NCI-H2227 treated with DMSO at 0.1 percent for 48 hours (cell line): ENCODE results near the gene CLDN9.
A peak's percentile ranks its signal among the peaks of the same experiment; 100 is the strongest.

Experiments
- DNase-seq: peaks from one replicate; lab custom pipeline; 2025; lab: John Stamatoyannopoulos, UW

Gene CLDN9

DNA sequence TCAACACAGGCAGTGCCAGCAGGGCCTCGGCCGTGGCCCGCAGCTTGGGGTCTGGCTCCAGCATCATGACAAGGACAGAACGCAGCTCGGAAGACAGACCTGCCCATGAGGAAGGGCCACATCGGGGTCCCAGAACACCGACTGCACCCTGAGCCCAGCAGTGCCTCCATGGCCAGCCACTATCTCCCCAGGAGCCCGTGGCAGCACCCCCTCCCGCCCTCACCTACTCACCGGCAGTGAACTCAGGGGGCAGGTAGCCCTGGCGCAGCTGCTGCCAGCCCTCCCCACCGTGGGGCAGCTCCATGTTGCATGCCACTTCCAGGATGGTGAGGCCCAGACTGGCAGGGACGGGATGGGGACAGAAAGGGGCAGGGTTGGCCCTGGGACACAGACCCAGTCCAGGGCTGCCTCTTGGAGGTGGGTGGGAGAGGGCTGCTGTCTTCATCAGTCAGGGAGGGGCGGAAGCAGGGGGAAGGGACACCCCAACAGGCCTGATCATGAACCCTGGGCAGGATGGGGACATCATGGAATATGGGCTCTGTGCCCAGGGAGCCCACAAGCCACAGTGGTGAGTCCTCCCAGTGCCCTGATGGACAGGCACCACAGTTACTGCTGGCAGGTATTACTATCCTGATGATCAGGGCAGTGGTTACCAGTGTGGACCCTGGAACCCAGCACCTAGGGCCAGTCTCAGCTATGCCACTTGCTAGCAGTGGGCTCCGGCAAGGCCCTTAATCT is 38.2 kb upstream of the CLDN9 start:
- DNase-seq = no peak

DNA sequence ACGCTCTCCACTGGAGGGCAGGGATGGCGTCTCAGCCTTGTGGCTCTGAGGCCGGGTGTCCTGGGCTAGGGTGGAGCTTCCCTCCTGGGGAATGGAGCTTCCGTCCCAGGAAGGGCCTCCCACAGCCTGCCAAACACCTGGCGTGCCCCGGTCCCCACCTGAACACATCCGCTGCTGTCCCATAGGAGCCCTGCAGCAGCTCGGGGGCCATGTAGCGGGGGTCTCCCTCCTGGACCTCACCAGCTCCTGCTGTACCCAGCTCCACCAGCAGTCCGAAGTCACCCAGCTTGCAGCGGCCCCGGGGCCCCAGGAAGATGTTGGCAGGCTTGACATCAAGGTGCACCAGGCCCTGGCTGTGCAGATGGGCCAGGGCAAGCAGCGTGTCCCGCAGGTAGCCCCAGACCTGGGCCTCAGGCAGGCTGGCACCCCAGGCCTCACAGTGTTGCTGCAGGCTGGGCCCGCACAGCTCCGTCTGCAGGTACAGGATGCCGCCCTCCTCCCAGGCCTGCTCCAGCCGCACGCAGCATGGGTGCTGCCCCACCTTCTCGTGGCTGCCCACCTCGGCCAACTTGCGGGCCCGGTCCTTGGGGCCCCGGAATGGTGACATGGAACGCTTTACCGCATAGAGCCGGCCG is 37.4 kb upstream of the CLDN9 start:
- DNase-seq = no peak

DNA sequence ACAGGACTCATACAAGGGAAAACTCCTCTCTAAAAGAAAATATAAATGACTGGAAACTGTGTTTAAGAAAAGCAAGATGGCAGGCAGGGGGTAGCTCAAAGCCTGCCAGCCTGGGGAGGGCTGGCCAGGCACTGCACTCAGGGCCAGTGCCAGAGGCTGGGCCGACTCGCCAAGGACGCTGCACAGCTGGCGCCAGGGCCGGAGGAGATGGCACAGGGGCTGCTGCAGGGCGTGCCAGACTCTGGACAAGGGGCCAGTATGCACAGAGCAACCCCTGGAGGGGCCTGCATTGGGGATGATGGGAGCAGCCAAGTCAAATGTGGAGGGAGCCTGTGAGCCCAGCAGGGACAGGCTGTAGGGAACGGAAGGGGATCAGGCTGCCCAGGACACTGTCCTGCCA is 36.5 kb upstream of the CLDN9 start:
- no peak for DNase-seq

DNA sequence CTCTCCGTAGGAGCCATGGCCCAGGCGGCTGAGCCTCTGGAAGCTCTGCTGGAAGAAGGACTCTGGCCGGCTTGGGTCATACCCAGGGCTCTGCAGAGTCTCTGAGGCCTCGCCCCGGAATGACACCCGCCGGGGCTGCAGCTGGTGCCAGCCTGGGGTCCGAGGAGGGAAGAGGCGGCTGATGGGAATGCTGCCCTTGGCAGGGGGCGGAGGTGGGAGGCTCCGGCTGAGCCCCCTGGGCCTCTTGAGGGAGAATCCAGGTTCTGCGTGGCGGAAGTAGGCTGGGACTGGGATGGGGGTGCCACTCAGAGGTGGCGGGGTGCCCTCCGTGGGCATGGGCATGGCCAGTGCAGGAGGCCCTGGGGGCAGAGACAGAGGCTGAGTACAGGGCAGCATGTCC is 36.0 kb upstream of the CLDN9 start:
- DNase-seq = no peak

DNA sequence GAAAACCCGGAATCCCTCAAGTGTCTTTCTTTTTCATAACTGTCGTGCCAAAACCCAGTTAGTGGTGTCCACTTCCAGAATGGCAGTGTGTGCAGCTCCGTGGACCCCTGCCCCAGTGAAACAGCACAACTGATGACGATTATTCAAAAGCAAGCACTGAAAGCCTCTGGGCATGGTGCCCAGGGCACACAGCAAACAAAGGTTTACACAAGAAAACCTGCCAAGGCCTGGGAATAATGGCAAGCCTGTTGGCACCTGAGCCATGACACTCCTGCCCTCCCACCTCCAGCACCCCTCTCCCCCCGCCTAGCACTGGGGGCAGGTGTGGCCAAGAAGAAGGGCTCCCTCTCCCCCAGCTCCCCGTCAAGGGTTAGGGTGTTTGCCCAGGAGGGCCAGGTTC is 35.3 kb upstream of the CLDN9 start:
- DNase-seq = no peak

DNA sequence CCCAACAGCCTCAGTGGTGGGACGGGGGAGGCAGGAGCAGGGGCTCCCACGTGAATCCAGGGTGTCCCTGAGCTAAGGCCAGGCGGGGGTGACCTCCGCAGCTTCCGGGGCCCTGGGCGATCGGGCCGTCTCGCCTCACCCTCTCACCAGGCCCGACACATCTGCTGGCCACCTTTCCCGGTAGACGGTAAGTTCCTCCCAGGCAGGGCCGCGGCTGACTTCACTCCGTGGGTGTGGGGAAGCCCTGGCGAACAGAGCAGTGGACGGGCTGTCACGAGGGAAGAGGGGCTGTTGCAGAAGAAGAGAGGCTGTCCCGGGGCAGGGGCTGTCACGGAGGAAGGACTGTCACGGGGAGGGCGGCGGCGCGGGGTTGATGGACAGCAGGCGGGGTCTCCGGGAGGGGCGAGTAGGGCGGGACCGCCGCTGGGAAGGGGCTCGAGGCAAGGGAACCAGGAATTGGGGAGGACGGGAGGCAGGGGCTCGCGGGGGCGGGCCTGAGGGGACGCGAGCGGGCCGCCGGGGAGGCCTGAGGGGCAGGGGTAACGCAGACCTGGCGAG is 33.0 kb upstream of the CLDN9 start:
- DNase-seq = no peak

DNA sequence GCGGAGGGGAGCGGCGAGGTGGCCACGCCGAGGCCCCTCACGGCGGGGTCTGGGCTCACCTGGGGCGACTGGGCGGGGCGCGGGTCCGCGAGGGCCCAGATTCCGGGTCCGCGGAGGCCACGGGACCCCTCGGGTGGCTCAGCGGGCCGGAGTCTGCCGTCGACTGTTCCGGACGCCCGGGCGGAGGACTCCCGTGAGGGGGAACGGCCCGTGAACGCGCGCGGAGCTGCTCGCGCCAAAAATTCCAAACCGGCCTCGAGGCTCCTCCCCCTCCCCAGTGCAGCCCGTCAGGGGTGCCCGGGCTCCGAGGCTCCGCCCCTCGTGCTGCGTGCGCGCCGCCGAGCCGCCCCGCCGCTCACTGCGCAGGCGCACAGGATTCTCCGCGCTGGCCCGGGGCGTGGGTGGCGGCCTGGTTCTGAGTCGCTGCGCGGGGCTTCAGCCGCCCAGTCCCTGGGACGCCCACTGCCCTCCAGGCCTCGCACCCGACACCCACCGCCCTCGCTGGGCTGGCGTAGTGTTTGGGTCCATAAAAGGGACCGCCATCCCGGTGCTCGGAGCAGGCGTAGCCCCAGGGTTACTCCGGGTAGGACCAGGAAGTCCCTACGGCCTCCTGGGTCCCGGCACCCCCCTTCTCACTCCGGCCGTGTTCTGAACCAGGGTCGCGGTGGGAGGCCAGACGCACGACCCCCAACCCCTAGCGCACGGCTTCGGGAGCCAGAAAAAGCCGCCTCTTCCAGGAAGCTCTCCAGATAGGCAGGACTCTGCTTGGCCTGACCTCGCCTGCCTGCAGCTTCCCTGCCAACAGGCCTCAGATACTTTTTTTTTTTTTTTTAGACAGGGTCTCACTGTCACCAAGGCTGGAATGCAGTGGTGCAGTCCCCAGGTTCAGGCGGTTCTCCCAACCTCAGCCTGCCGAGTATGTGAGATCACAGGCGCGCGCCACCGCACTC is 32.2 kb upstream of the CLDN9 start, which contains the start of gene PKMYT1:
PKMYT1 (minus strand) TSS at position 220 of the 950 bp plus-strand sequence. CDS start 789 bp downstream, outside the sequence.
- DNase-seq = peak; percentile 80

DNA sequence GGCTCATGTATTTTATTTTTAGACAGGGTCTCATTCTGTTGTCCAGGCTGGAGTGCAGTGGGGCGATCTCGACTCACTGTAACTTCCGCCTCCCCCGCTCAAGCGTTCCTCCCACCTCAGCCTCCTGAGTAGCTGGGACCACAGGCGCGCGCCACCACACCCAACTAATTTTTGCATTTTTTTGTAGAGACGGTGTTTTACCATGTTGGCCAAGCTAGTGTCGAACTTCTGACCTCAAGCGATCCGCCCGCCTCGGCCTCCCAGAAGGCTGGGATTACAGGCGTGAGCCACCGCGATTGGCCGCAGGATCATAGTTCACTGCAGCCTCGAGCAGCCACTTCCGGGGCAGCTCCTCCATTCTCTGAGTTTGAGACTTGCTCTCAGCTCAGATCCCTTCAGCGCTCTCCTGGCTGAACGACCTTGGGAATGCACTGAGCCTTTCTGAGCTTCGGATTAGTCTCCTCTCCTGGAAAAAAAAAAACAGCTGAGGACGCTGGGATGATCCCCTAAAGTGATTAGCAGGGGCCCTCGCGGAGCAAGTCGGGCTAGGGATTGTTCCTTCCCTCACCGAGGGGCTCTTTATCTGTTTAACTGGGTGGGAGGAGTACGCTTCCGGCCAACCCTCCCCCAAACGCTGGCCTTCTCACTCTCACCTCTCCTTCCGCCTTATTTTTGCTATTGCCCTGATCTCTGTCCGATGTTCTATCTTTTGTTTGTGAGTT is 31.4 kb upstream of the CLDN9 start:
- no peak for DNase-seq

DNA sequence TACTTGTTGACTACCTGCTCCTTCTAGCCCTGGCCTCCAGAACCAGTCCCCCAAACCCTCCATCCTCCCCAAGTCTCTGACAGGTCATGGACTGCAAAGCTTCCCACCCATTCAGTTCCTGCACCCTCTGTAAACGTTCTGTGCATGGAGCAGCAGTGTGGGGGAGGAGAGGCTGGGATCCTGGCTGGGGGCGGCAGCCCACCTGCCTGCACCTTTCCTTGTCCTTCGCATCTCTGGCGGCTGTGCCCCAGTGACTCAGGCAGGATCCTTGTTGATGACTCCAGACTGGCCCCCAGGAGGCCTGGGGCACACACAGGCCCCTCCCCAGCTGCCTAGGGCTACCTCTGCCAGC is 30.8 kb upstream of the CLDN9 start:
- no peak for DNase-seq

DNA sequence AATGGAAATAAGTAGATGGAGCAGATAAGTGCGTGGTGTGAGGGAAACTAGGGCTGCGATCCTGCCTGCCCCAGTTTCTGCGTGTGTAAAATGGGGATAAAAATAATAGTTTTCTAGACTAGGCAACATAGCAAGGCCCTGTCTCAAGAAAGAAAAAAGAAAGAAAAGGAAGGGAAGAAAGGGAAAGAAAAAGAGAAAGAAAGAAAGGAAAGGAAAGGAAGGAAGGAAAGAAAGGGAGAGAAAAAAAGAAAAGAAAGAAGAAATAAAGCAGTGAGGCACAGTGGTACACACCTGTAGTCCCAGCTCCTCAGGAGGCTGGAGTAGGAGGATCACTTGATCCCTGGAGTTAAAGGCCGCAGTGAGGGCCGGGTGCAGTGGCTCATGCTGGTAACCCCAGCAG is 30.3 kb upstream of the CLDN9 start:
- no peak for DNase-seq

DNA sequence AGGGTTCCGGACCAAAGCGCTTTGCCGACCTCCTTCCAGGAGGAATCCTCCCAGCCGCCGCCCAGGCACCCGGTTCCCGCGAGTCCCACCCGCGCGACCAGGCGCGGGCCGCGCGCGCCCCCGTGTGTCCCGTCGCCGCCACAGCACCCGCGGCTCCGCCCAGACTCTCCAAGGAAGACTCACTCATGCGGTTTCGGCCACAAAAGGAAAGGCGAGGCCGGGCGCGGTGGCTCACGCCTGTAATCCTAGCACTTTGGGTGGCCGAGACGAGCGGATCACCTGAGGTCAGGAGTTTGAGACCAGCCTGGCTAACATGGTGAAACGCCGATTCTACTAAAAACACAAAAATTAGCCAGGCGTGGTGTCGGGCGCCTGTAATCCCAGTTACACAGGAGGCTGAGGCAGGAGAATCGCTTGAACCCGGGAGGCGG is 29.0 kb upstream of the CLDN9 start:
- DNase-seq = peak; percentile 81

DNA sequence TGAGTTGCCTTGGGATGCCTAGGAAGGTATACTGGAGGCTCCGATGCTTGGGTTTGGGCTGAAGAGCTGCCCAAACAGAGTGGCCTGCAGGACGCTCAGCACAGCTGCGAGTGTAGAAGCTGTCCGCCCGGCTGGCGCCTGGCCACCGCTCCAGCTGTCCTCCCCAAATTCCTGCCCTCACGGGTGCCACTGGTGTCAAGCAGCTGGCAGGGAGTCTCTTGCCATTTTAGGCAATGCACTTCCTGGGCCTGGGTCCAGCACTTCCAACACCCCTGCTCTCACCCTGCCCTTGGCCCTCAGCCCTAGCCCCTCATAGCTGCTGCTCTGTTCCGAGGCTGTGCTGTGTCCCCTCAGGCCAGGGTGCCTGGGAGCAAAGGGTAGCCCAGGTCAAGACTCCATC is 27.3 kb upstream of the CLDN9 start:
- no peak for DNase-seq

DNA sequence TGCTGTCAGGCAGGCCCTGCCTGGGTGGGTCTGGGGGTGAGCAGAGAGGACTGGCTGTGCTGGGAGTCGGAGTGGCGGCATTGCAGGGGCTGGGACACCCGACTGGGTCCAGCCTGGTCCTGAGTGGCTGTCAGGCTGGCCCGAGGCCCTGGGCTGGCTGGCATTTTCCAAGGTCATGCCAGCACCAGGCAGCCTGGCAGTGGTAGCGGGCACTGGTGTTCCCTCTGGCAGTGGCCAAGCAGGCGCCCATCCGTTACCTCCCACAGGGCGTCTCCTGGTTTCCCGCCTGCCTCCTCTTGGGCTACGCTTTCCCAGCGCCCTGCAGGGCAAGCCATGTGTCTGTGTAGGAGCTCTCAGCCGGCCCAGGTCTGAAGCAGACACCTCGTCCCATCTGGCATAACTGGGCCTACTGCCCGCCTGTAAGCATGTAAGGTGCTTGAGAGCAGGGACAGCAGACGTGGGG is 26.8 kb upstream of the CLDN9 start:
- DNase-seq = no peak

DNA sequence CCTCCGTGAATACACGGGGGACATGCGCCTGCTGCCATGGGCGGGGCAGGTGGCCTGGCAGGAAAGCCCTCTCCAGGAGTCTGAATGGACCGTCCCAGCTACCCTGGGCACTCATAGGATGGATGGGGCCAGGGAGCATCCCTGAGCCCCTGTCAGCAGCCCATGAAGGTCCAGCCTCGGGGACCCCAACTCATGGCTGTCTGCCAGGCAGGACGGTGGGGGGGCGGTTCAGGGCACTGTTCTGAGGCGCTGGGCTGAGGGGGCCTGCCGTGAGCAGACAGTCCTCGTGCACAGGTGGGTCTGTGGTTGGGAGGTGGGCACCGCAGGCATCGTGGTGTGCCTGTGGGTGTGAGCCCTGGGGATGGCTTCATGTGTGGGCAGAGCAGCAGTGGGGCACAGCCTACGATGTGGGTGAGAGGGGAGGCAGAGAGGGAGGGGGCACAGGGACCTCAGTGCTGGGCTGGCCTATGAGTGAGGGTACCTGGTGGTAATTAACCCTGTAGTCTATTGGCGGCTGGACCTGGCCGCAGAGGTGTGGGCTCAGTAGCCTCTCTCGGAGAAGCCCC is 26.0 kb upstream of the CLDN9 start:
- no peak for DNase-seq

DNA sequence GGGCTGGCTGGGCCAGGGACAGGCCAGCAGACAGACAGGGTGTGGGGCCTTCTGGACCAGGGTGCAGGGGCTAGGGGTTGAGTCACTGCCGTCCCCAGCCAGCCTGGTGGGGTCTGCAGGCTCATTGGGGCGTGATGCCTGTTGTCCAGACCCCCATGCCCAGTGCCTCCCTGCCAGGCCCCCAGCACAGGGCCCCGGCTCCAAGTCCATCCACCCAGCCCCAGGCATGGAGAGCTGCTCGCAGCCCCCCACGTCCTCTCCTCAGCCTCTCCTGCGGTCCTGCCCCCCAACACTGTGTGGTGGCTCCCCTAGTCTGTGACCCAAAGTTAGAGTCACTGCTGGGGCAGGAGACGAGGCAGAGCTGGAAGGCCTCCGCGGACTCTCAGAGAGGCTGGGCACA is 25.4 kb upstream of the CLDN9 start:
- no peak for DNase-seq

DNA sequence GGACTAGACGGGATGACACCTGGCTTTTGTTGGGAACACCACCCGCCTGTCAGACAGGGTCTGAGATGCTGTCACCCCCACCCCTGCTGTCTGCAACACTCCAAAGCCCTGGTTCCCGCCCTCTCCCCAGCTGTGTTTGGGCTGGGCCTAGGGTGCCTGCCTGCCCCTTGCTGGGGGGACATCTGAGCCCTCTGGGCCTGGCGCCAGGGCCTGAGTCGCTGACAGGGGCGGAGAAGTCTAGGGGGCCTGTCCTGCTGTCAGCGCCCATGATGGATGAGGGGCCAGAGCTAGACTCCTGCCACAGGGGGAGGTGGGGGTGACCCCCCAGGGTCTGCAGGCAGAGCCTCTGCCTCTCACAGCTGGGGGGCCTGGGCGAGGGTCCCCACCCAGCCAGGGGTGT is 24.9 kb upstream of the CLDN9 start:
- DNase-seq = no peak

DNA sequence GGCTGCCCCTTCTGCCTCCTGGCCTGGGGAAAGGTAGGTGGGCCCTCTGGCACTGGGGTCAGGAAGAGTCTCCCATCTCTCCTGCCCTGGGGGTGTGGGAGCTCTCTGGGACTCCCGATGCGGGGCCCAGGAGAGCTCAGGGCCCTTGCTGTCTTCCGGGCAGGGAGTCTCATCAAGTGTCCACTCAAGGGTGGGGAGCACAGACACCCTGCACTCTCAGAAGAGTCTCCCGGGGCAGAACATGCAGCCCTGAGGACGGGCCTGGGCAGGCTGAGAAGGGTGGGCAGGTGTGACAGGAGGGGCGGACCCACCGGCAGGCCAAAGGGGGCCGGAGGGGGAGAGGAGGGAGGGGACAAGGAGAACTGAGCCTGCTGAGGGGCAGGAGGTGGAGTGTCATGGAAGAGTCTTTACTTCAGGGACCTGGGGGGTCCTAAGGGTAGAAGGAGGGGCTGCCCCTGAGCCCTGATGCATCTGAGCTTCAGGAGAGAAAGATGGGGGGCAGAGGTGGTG is 24.1 kb upstream of the CLDN9 start:
- DNase-seq = no peak

DNA sequence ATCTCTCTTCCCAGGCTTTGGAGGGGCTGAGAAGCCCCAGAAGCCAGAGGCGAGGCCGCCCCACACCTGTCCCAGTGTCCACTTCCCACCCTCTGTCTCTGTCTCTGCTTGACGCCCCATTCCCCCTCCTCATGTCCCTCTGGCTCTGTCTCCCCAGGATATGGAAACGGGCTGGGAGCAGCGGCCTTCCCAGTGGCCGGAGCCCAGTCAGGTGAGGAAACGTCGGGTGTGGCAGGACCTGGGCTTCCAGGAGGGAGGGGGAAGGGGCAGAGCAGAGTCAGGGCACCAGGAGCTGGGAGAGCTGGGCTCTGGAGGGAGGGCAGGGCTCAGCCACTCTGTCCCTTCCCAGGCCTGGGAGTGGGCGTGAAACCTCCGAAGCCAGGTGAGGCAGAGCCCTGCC is 21.8 kb upstream of the CLDN9 start:
- no peak for DNase-seq

DNA sequence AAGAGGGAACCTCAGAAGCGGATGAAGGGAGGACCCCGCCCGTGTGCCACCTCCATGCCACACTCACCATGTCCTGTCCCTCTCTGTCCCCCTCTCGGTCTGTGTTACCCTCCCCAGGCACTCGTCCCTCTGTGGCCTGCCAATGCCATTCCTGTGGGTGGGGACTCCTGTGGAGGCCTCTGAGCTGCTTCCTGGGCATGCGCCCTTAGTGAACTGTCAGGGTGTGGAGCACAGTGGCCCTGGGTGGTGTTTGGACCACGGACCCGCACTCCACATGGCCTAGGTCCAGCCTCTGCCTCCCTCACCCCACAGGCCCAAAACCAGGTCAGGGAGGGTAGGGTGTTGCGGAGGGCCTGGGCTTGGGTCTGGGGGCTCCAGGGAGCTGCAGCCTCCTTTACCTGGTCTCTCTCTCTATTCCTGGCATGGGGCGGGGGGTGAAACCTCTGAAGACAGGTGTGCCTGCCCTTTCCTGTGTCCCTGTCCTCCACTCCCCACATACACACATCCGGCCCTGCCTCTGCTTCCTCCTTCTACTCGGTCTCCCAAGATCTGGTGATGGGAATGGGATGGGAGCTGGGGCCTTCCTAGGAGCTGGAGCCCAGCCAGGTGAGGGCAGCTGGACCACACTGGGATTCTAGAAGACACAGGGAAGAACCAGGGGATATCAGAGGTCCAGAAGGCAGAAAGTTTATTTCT is 21.0 kb upstream of the CLDN9 start:
- DNase-seq = no peak

DNA sequence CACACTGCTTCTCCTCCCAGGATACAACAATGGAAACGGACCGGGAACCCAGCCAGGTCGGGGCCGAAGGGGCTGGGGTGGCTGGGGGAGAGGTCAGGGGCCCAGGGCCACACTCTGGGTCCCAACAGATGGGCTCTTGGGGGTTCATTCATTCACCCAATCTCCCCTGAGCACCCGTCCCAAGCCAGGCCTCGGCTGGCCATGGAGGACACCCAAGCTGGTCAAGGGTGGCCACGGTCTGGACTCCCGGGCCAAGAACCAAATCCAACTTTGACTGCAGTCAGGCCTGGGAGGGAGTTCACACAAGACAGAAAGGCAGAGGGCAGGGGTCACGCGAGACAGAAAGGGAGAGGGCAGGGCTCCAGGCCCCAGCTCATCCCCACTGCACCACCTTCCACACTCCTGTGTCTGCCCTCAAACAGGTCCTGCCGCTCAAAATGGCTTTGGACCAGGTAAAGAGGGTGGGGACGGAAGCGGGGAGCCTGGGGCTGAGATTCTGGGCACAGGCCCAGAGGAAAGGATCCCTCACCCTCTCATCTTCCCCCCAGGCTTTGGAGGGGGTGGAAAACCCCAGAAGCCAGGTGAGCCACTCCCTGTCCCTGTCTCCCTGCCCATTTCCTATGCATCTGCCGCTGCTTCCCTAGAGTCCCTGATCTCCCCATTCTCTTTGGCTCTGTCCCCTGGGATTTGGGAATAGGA is 20.2 kb upstream of the CLDN9 start:
- DNase-seq = no peak
